Measurements from ENCODE around the gene LALBA.
"Not testable (repeated sequence)": the region's sequence is repeated elsewhere in the genome, so short reads cannot be mapped to it uniquely, and the experiment has no call there.

- TF ChIP-seq CTCF (IDR thresholded peaks at IDR 0.05; ENCODE audit: control extremely low read depth in 1 of 3, insufficient read depth in 1 of 3, low read depth in 1 of 3, low read length in 3 of 3); CEBPB (IDR thresholded peaks at IDR 0.05; ENCODE audit: low read depth, low read length); EP300 (IDR thresholded peaks at IDR 0.05; ENCODE audit: borderline replicate concordance in 1 of 2, low read depth in 2 of 2, low read length in 2 of 2); PHF8 (conservative IDR thresholded peaks at IDR 0.05; ENCODE audit: low read depth, low read length); POLR2AphosphoS5 (IDR thresholded peaks at IDR 0.05; ENCODE audit: low read depth, low read length); POLR2A (IDR thresholded peaks at IDR 0.05; ENCODE audit: control extremely low read depth in 1 of 2, low read depth in 2 of 2, low read length in 2 of 2); TBP (IDR thresholded peaks at IDR 0.05; ENCODE audit: low read depth, low read length): not testable (repeated sequence)
Observed at GRCh38 chr12:48551636-48552035, 18.2 kb downstream of the LALBA start.

Measured in H1 (cell line).